Measurements from ENCODE around the gene FITM1.
A peak's percentile ranks its signal among the peaks of the same experiment; 100 is the strongest.

Gene FITM1

GRCh38 chr14:24119691-24120090, 10.8 kb upstream of the FITM1 start:
- no peaks in the 10 kb centered on the region for H3K9me3 Mint-ChIP-seq
- H3K36me3 Mint-ChIP-seq (ENCODE audit: low read depth) = peaks cover 96% of the 10 kb centered on the region
- H3K4me1 Mint-ChIP-seq (ENCODE audit: low read depth) = peaks cover 39% of the 10 kb centered on the region
- H3K27me3 Mint-ChIP-seq = no peaks in the 10 kb centered on the region
- no peak overlapping the region for H3K27ac Mint-ChIP-seq
- H3K4me3 Mint-ChIP-seq = no peak overlapping the region
- intact Hi-C loops (cut with micrococcal nuclease) = loop anchor here (10.0 kb wide), 1 partner anchor 95 kb away; the partner anchor contains the start of genes CHMP4A and MDP1

DNA sequence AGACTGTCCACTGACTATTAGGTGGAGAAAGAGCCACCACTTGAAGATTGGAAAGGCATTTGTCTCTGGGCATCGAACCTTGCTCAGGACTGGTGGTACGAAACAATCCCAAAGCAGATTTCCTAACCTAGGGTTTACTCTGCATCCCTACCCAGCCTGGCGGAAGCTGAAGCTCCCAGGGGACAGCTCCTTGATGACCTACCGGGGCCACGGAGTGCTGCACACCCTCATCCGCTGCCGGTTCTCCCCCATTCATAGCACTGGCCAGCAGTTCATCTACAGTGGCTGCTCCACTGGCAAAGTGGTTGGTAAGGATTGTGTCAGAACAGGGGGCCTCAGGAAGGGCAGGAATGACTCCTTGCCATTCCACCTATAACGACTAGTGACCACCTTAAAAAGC, 9.2 kb upstream of the FITM1 start:
- intact Hi-C loops (cut with micrococcal nuclease) = no loop called here
- Mint-ChIP-seq H3K4me1 (ENCODE audit: low read depth) (peaks cover 27% of the 10 kb centered on the region), H3K36me3 (ENCODE audit: low read depth) (peaks cover 92% of the 10 kb centered on the region)

GRCh38 chr14:24122416-24122815, 8.0 kb upstream of the FITM1 start:
- no peaks in the 10 kb centered on the region for H3K9me3 Mint-ChIP-seq
- no peak overlapping the region for H3K27ac Mint-ChIP-seq
- no peaks in the 10 kb centered on the region for H3K27me3 Mint-ChIP-seq
- H3K36me3 Mint-ChIP-seq (ENCODE audit: low read depth) = peaks cover 81% of the 10 kb centered on the region
- H3K4me3 Mint-ChIP-seq = no peak overlapping the region
- intact Hi-C loops (cut with micrococcal nuclease) = no loop called here
- H3K4me1 Mint-ChIP-seq (ENCODE audit: low read depth) = peaks cover 15% of the 10 kb centered on the region

More for the DNA sequence above, 9.2 kb upstream of the FITM1 start:
- H3K4me3 Mint-ChIP-seq = no peak overlapping the region
- no peaks in the 10 kb centered on the region for H3K9me3 Mint-ChIP-seq
- H3K27me3 Mint-ChIP-seq = no peaks in the 10 kb centered on the region
- no peak overlapping the region for H3K27ac Mint-ChIP-seq

- intact Hi-C loops (cut with micrococcal nuclease) = no loop called here
- no peak overlapping the region for H3K27ac Mint-ChIP-seq
Measured at GRCh38 chr14:24122898-24123297, 7.6 kb upstream of the FITM1 start.

GRCh38 chr14:24123424-24124417, 6.7 kb upstream of the FITM1 start:
- Mint-ChIP-seq H3K27ac (peak overlapping the region; percentile 72), H3K9me3 (no peaks in the 10 kb centered on the region), H3K27me3 (no peaks in the 10 kb centered on the region), H3K4me3 (no peak overlapping the region), H3K4me1 (ENCODE audit: low read depth) (peaks cover 11% of the 10 kb centered on the region), H3K36me3 (ENCODE audit: low read depth) (peaks cover 68% of the 10 kb centered on the region)
- intact Hi-C loops (cut with micrococcal nuclease) = no loop called here

More at GRCh38 chr14:24122898-24123297, 7.6 kb upstream of the FITM1 start:
- Mint-ChIP-seq H3K4me3 (no peak overlapping the region), H3K36me3 (ENCODE audit: low read depth) (peaks cover 76% of the 10 kb centered on the region), H3K9me3 (no peaks in the 10 kb centered on the region), H3K4me1 (ENCODE audit: low read depth) (peaks cover 11% of the 10 kb centered on the region), H3K27me3 (no peaks in the 10 kb centered on the region)

- no peaks in the 10 kb centered on the region for H3K27me3 Mint-ChIP-seq
Measured at GRCh38 chr14:24126939-24127338, 3.5 kb upstream of the FITM1 start.

GRCh38 chr14:24127673-24128072, 2.8 kb upstream of the FITM1 start:
- H3K27me3 Mint-ChIP-seq = no peaks in the 10 kb centered on the region
- no peaks in the 10 kb centered on the region for H3K9me3 Mint-ChIP-seq
- peaks cover 28% of the 10 kb centered on the region for H3K4me1 Mint-ChIP-seq (ENCODE audit: low read depth)
- no peak overlapping the region for H3K4me3 Mint-ChIP-seq
- H3K27ac Mint-ChIP-seq = no peak overlapping the region
- intact Hi-C loops (cut with micrococcal nuclease) = no loop called here
- peaks cover 47% of the 10 kb centered on the region for H3K36me3 Mint-ChIP-seq (ENCODE audit: low read depth)

More at GRCh38 chr14:24126939-24127338, 3.5 kb upstream of the FITM1 start:
- Mint-ChIP-seq H3K4me3 (no peak overlapping the region), H3K27ac (no peak overlapping the region), H3K4me1 (ENCODE audit: low read depth) (peaks cover 26% of the 10 kb centered on the region), H3K9me3 (no peaks in the 10 kb centered on the region), H3K36me3 (ENCODE audit: low read depth) (peaks cover 47% of the 10 kb centered on the region)
- intact Hi-C loops (cut with micrococcal nuclease) = no loop called here

DNA sequence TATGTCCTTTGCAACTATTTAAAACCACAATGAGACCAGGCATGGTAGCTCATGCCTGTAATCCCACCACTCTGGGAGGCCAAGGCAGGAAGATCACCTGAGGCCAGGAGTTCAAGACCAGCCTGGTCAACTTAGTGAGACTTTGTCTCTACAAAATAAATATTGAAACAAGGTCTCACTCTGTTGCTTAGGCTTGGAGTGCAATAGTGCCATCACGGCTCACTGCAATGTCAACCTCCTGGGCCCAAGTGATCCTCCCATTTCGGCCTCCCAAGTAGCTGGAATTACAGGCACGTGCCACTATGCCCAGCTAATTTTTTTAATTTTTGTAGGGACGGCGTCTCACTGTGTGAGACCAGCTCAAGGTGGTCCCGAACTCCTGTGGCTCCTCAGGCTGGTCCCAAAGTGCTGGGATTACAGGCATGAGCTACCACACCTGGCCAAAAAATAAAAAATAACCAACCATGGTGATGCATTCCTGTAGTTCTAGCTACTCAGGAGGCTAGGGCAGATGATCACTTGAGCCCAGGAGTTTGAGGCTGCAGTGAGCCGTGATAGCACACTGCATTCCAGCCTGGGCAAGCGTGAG, 955 bp upstream of the FITM1 start:
- no peaks in the 10 kb centered on the region for H3K9me3 Mint-ChIP-seq
- peaks cover 17% of the 10 kb centered on the region for H3K4me1 Mint-ChIP-seq (ENCODE audit: low read depth)
- H3K27me3 Mint-ChIP-seq = no peaks in the 10 kb centered on the region
- peaks cover 33% of the 10 kb centered on the region for H3K36me3 Mint-ChIP-seq (ENCODE audit: low read depth)
- intact Hi-C loops (cut with micrococcal nuclease) = no loop called here
- H3K27ac Mint-ChIP-seq = no peak overlapping the region
- H3K4me3 Mint-ChIP-seq = no peak overlapping the region

GRCh38 chr14:24130717-24131548, 474 bp downstream of the FITM1 start:
- peaks cover 25% of the 10 kb centered on the region for H3K4me1 Mint-ChIP-seq (ENCODE audit: low read depth)
- no peak overlapping the region for H3K27ac Mint-ChIP-seq
- intact Hi-C loops (cut with micrococcal nuclease) = no loop called here
- H3K27me3 Mint-ChIP-seq = no peaks in the 10 kb centered on the region
- H3K4me3 Mint-ChIP-seq = no peak overlapping the region
- peaks cover 23% of the 10 kb centered on the region for H3K36me3 Mint-ChIP-seq (ENCODE audit: low read depth)
- H3K9me3 Mint-ChIP-seq = no peaks in the 10 kb centered on the region

- Mint-ChIP-seq H3K9me3 (no peaks in the 10 kb centered on the region), H3K4me1 (ENCODE audit: low read depth) (peaks cover 28% of the 10 kb centered on the region), H3K27me3 (no peaks in the 10 kb centered on the region), H3K4me3 (no peak overlapping the region), H3K27ac (no peak overlapping the region), H3K36me3 (ENCODE audit: low read depth) (peaks cover 26% of the 10 kb centered on the region)
- intact Hi-C loops (cut with micrococcal nuclease) = no loop called here
Measured at GRCh38 chr14:24131549-24131966, 1.1 kb downstream of the FITM1 start.

DNA sequence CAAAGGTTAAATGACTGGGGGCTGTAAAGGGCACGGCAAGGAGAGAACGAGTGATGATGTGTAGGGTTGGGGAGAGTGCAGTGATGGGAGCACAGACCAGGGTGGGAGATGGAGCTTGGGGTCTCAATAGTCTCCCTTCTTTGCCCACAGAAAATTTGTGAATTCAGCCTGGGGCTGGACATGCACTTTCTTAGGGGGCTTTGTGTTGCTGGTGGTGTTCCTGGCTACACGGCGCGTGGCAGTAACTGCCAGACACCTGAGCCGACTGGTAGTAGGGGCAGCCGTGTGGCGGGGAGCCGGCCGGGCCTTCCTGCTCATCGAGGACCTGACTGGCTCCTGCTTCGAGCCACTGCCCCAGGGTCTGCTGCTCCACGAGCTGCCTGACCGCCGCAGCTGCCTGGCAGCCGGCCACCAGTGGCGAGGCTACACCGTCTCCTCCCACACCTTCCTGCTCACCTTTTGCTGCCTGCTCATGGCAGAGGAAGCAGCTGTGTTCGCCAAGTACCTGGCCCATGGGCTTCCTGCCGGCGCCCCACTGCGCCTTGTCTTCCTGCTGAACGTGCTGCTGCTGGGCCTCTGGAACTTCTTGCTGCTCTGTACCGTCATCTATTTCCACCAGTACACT, 1.7 kb downstream of the FITM1 start:
- intact Hi-C loops (cut with micrococcal nuclease) = no loop called here
- peak overlapping the region; percentile 52 for H3K27ac Mint-ChIP-seq
- H3K27me3 Mint-ChIP-seq = no peaks in the 10 kb centered on the region
- H3K4me1 Mint-ChIP-seq (ENCODE audit: low read depth) = peaks cover 34% of the 10 kb centered on the region
- peaks cover 32% of the 10 kb centered on the region for H3K36me3 Mint-ChIP-seq (ENCODE audit: low read depth)
- no peak overlapping the region for H3K4me3 Mint-ChIP-seq
- H3K9me3 Mint-ChIP-seq = no peaks in the 10 kb centered on the region

DNA sequence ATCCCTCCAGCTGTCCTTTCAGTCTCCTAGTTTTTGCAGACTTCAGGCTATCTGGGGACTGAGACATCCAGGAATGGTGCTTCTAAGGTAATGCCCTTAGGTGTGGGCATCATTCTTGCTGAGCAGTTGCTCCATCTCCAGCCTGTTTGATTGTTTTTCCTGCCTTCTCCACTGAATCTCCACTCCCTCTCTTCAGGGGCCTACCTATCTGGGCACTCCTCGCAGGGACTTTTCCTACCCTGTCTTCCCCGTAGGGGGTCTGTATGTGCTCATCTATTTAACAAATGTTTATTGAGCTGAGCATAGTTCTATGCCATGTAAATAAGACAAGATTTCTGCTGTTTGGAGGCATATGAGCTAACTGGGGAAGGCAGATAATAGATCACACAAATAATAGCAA, 2.5 kb downstream of the FITM1 start:
- H3K4me1 Mint-ChIP-seq (ENCODE audit: low read depth) = peaks cover 42% of the 10 kb centered on the region
- no peak overlapping the region for H3K27ac Mint-ChIP-seq
- peaks cover 40% of the 10 kb centered on the region for H3K36me3 Mint-ChIP-seq (ENCODE audit: low read depth)
- intact Hi-C loops (cut with micrococcal nuclease) = no loop called here
- H3K27me3 Mint-ChIP-seq = no peaks in the 10 kb centered on the region
- H3K4me3 Mint-ChIP-seq = no peak overlapping the region
- H3K9me3 Mint-ChIP-seq = no peaks in the 10 kb centered on the region

DNA sequence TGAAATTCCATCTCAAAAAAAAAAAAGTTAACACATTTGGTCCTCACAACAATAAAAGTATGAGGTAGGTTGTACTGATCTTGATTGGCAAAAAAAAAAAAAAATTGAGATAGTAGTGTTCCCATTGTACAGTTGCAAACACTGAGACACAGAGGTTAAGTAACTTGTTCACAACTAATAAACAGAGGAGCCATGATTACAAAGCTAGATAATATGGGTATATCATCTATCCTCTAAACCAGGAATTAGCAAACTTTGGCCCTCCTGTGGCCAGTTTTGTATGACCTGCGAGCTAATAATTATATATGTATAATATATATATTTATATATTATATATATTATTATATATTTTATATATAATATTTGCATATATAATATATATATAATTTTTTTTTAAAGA, 3.3 kb downstream of the FITM1 start:
- intact Hi-C loops (cut with micrococcal nuclease) = no loop called here
- peaks cover 48% of the 10 kb centered on the region for H3K36me3 Mint-ChIP-seq (ENCODE audit: low read depth)
- H3K4me1 Mint-ChIP-seq (ENCODE audit: low read depth) = peaks cover 50% of the 10 kb centered on the region
- H3K27me3 Mint-ChIP-seq = no peaks in the 10 kb centered on the region
- no peaks in the 10 kb centered on the region for H3K9me3 Mint-ChIP-seq
- H3K4me3 Mint-ChIP-seq = no peak overlapping the region
- no peak overlapping the region for H3K27ac Mint-ChIP-seq

Data from dendritic cell treated with granulocyte-macrophage colony-stimulating factor and Interleukin-4, amounts not matched to agents 40 ng/mL and 50 ng/mL, for 4 days (primary cell).